GM19328 (cell line): Measurements from ENCODE around the gene ESPNL.

Source experiments
- ATAC-seq: cut with Tn5 transposase; IDR thresholded peaks from one replicate; pipeline ENCODE4 v1.9.1; 2021; ENCODE audit warnings: mild to moderate bottlenecking, moderate library complexity; ENCODE audit not compliant: unreplicated experiment

ESPNL gene

DNA sequence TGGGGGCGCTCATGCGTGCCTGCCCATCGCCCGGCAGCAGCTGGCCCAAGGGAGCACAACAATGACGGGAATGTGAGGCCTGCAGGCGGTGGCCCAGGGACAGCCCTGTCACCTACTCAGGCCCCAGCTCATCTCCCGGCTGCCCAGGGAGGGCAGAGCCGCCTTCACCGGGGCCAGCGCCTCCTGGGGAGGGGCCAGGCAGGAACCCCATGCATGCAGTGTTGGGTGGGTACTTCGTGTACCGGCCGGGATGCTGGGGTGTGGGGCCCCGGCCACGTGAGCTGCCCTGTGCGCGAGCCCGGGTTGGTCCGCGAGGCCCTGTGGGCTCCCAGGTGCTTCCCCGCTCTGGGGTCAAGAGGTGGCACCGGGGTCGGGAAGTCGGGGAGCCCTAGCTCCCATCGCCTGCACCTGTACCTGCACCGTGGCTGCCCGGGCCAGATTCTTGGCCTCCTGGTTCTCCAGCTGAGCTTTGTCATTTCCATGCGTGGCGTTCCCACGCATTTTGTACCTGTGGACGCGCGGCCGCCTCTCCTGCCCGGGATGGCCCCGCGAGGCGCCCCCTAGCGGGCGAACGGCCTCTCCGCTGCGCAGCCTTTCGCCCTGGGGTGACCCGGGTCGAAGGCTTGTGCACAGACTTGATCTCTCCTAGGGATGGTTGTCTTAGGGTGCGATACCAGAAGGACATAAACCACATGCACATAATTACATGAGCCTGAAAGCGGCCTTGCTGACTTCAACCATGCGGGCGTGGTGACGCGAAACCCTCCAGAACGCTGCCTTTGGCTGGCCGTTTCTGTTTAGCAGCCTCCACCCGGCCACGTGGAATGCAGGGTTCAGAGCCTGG lies 39.3 kb downstream of the ESPNL start:
- no peak for ATAC-seq

- no peak for ATAC-seq
Observed at GRCh38 chr2:238140040-238140439, 39.9 kb downstream of the ESPNL start.

DNA sequence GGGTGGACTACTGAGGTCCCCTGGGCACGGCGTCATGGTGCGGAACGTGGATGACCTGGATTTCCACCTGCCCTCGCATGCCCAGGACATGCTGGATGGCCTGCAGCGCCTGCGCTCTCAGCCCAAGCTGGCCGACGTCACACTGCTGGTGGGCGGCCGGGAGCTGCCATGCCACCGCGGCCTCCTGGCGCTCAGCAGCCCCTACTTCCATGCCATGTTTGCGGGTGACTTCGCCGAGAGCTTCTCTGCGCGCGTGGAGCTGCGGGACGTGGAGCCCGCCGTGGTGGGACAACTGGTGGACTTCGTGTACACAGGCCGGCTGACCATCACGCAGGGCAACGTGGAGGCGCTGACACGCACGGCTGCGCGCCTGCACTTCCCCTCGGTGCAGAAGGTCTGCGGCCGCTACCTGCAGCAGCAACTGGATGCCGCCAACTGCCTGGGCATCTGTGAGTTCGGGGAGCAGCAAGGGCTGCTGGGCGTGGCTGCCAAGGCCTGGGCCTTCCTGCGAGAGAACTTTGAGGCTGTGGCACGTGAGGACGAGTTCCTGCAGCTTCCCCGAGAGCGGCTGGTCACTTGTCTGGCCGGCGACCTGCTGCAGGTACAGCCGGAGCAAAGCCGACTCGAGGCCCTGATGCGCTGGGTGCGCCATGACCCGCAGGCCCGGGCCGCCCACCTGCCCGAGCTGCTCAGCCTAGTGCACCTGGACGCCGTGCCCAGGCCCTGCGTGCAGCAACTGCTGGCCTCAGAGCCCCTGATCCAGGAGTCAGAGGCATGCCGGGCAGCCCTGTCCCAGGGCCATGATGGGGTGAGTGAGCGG lies 40.8 kb downstream of the ESPNL start:
- no peak for ATAC-seq

- ATAC-seq: no peak
Observed at GRCh38 chr2:238141541-238142318, 41.6 kb downstream of the ESPNL start.

GRCh38 chr2:238142382-238143205 lies 42.5 kb downstream of the ESPNL start:
- ATAC-seq: no peak

- no peak for ATAC-seq
Observed at GRCh38 chr2:238143239-238143951, 43.3 kb downstream of the ESPNL start.

DNA sequence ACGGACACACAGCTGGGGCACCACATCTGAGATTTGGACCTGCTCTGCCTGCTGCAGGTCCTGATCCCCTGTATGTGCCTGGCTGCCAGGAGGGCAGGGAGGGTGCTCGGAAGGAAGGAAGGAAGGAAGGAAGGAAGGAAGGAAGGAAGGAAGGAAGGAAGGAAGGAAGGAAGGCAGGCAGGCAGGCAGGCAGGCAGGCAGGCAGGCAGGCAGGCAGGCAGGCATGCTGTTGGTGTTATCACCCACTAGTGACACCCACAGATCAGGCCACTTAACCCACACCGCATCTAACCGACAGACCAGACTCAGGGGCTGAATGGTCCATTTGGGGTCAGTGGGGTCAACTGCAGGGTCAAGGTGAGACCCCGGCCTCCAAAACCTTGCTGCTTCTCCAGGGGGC lies 44.1 kb downstream of the ESPNL start:
- ATAC-seq: no peak

GRCh38 chr2:238145046-238145445 lies 44.9 kb downstream of the ESPNL start:
- no peak for ATAC-seq

DNA sequence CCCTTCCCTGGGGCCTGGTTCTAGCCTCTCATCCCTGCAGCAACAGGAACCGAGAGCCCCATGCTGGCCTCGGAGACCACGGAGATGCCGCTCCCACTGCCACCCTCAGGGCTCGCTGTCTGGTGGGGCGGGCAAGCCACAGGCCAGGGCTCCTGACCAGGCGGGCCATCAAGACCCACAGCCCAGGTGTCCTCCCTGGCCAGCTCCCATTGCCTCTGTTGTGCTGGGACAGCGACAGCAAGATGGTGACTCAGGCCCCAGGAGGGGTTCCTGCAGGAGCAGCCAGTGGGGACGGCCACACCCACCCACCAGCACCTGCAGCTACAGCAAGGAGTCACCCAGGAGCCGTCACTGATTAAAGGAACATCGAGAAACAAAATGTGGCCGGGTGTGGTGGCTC lies 45.7 kb downstream of the ESPNL start:
- no peak for ATAC-seq

DNA sequence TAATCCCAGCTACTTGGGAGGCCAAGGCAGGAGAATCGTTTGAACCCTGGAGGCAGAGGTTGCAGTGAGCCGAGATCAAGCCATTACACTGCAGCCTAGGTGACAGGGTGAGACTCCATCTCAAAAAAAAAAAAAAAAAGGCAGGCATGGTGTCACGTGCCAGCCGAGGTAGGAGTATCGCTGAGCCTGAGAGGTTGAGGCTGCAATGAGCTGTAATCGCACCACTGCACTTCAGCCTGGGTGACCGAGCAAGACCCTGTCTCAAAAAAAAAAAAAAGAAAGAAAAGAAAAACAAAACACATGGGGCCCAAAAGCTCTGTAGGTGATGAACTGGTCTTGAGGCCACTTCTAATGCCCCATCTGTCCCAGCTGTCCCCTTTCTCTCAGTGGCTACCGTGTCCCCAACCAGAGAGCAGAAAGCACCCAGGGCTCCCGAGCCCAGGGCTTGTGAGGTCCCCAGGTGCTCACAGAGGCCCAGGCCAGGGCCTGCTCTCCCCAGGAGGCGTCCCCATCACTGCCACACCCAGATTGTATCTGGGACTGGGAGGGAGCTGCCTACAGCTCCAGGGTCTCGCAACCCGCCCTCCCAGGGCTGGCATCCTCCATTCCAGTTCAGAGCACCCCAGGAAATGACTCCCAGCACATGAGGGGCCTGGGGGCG lies 46.9 kb downstream of the ESPNL start:
- ATAC-seq: no peak

- no peak for ATAC-seq
Observed at GRCh38 chr2:238148981-238149380, 48.8 kb downstream of the ESPNL start.

DNA sequence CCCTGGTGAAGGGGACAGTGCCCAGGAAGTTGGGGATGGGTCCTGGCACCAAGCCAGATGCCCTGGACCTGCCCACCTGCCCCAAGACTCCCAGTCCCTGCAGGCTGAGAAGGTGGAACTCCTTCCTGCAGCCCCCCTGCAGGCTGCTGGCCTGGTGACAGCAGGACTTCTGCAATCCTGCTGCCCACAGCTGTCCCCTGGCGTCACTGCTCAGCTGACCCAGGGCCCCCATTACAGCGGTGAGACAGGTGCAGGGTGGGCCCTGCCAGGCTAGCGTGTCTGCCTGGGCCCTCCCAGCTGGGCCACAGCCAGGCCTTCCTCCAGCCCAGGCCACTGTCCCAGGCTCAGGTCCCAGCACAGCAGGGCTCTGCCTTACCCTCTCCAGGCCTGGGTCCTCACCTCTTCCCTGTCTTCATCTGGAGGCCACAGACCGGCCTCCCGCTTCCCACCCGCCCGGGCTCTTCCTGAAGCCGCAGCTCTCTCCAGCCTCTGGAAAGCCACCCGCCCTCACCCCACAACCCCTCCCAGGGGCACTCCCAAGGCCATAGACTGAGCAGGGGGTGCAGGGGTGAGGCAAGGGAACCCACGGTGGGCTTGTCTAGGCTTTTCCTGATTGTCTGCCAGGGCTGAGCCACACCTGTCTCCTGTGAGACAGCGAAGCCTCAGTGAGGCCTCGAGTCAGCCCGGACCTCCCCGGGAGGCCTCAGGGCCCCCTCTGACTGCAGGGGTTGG lies 49.9 kb downstream of the ESPNL start:
- no peak for ATAC-seq

DNA sequence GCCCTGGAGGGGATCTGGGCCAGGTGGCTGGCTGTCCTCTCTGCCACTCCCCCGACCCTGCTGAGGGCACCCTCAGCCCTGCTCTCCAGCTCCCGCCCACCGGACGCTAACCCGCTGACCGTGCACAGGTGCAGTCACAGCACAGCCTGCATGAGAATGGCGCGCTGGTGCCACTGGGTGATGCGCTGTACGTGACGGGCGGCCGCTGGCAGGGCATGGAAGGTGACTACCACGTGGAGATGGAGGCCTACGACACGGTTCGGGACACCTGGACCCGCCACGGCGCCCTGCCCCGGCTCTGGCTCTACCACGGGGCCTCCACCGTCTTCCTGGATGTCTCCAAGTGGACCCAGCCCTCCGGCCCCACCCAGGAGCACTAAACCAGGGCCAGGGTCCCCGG lies 50.5 kb downstream of the ESPNL start:
- no peak for ATAC-seq

- no peak for ATAC-seq
Observed at GRCh38 chr2:238151205-238151604, 51.1 kb downstream of the ESPNL start.

DNA sequence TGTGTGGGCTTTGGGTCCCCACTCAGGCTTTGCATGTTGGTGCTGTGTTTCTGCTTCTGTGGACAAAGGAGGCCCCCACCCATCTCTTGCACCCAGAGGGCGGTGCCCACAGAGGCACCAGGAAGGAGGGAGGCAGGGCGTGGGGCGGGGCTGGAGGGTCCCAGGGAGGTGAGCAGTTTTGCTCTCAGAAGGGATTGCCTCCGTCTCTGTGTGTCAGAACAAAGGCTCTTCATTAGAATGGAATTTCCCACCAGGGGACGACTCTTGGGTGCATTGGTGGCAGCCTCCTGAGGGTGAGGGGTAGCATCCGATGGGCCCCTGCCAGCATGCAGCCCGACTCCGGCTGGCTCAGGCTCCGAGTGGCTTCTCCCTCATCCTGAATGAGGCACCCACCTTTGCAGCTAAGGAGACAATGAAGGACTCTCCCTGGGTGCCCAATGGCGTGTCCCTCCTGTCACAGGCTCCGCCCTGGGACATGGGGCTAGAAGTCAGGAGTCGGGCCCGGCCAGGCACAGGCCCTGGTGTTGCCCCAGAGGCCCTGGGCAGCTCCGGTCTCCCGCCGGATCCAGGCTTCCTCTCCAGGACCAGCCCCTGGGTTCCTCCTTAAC lies 51.6 kb downstream of the ESPNL start:
- ATAC-seq: no peak

- ATAC-seq: no peak
Observed at GRCh38 chr2:238152771-238153688, 52.9 kb downstream of the ESPNL start.

DNA sequence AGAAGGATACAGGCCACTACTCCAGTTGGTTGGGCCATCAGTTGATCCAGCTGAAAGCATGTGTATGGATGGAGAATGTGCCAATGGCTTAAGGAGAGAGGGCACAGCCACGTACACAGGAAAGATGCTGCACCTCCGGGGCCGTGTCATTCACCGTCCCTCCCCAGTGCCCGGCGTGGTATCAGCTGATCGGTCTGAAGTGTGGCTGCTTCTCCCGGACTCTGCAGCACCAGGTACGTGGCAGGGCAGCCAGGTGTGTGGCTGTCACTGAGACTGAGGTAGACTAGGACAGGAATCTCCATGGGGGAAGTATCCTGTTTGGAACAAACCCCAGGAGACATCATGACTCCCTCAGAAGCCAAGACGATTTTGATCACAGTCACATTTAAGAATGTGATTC lies 54.4 kb downstream of the ESPNL start:
- ATAC-seq: no peak
